ENCODE measurements around the gene RAP1GAP2.
"Not testable (repeated sequence)": the region's sequence is repeated elsewhere in the genome, so short reads cannot be mapped to it uniquely, and the experiment has no call there.

The RAP1GAP2 gene

DNA sequence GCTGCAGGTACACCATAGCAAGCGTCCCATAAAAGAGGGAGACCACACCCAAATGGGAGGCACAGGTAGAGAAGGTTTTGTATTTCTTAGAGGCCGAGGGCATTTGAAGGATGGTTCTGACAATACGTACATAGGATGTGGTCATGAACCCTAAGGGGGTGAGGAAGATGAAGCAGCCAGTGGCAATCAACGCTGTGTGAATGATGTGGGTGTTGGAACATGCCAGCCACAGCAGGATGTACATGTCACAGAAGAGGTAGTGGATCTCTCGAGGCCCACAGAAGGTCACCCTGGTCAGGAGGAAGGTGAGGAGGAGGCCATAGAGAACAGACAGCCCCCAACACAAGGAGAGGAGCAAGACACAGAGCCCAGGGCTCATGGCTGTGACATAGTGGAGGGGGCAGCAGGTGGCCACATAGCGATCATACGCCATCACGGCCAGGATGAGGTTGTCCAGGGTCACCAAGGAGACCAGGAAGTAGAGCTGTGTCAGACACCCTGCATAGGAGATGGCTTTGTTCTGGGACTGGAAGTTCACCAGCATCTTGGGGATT, 266.7 kb downstream of the RAP1GAP2 start:
- H3K9ac ChIP-seq (ENCODE audit: low read depth, low read length); H3K9me3 ChIP-seq (ENCODE audit: control insufficient read depth, insufficient read depth, low read length); H3K4me3 ChIP-seq (ENCODE audit: low read depth, low read length); H3K27ac ChIP-seq (ENCODE audit: low read depth, low read length); H3K36me3 ChIP-seq (ENCODE audit: control insufficient read depth, insufficient read depth, low read length); H3K27me3 ChIP-seq (ENCODE audit: control insufficient read depth, insufficient read depth, low read length); H3K4me1 ChIP-seq (ENCODE audit: control insufficient read depth, insufficient read depth, low read length): not testable (repeated sequence)

DNA sequence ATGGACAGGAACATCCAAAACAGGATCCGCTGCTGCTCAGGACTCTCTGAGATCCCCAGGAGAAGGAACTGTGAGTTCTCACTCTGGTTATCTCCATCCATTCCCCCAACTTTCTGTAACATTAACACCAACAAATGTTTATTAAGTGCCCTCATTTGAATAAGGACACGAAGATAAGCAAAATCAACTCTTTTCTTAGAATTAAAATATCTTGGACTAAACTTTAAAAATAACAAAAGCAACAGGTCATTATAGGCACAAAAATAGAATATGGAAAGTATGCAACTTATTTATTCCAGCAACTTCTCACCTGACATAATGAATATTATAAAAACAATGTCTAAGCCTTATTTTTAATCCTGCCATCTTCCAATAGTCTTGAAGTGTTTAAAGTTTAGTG, 267.3 kb downstream of the RAP1GAP2 start, which contains the start of gene OR1D5:
Gene OR1D5 (minus strand): TSS at position 101 of the 400 bp plus-strand sequence. CDS start 0 bp downstream, at position 101.
- not testable (repeated sequence) for H3K4me1 ChIP-seq (ENCODE audit: control insufficient read depth, insufficient read depth, low read length); H3K27ac ChIP-seq (ENCODE audit: low read depth, low read length); H3K36me3 ChIP-seq (ENCODE audit: control insufficient read depth, insufficient read depth, low read length); H3K9me3 ChIP-seq (ENCODE audit: control insufficient read depth, insufficient read depth, low read length); H3K4me3 ChIP-seq (ENCODE audit: low read depth, low read length); H3K27me3 ChIP-seq (ENCODE audit: control insufficient read depth, insufficient read depth, low read length); H3K9ac ChIP-seq (ENCODE audit: low read depth, low read length)

DNA sequence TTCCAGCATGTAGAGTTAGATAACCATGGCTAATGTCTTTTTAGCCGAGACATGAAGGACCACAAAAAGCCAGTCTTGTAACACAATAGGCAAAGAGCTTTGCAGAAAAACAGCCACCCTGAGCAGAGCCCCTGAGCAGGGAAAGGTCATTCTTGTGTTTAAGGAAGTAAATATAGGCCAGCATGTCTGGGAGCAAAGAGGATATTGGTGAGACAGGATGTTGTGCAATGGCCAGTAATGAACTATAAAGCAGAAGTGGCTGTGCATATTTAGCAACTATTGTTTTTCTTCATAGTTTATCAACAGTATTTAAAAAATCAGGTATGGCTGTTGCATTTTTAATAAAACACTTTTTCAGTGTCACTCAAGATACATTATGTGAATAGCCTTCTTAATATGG, 269.0 kb downstream of the RAP1GAP2 start:
- H3K36me3 ChIP-seq (ENCODE audit: control insufficient read depth, insufficient read depth, low read length); H3K9ac ChIP-seq (ENCODE audit: low read depth, low read length); H3K4me3 ChIP-seq (ENCODE audit: low read depth, low read length): not testable (repeated sequence)

DNA sequence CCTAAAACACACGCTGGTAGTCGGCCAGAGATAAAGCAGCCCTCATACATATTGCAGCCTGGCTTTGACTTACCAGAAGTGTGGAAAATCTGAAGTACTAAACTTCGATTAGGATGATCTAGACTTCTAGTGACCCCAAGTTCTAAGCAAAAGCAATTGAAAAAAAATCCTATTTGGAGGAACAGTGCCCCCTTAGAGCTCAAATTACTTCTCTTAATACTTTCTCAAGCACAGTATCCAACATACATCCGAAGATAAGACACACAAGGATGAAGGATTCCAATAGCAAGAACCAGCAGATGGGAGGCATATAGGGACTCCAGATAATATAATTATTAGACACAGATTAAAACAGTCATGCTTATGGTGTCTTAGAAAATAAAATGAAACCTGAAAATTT, 277.6 kb downstream of the RAP1GAP2 start:
- not testable (repeated sequence) for H3K4me3 ChIP-seq (ENCODE audit: low read depth, low read length); H3K27me3 ChIP-seq (ENCODE audit: control insufficient read depth, insufficient read depth, low read length); H3K9ac ChIP-seq (ENCODE audit: low read depth, low read length); H3K36me3 ChIP-seq (ENCODE audit: control insufficient read depth, insufficient read depth, low read length); H3K27ac ChIP-seq (ENCODE audit: low read depth, low read length); H3K4me1 ChIP-seq (ENCODE audit: control insufficient read depth, insufficient read depth, low read length)
- H3K9me3 ChIP-seq (ENCODE audit: control insufficient read depth, insufficient read depth, low read length), result peaks cover 11% of the 10 kb centered on the region; the same call in 1 of the 2 replicates

More for the DNA sequence above, 269.0 kb downstream of the RAP1GAP2 start:
- not testable (repeated sequence) for H3K27me3 ChIP-seq (ENCODE audit: control insufficient read depth, insufficient read depth, low read length); H3K9me3 ChIP-seq (ENCODE audit: control insufficient read depth, insufficient read depth, low read length); H3K4me1 ChIP-seq (ENCODE audit: control insufficient read depth, insufficient read depth, low read length); H3K27ac ChIP-seq (ENCODE audit: low read depth, low read length)
